ENCODE measurements around the gene LILRB5.
"Not testable (repeated sequence)": the region's sequence is repeated elsewhere in the genome, so short reads cannot be mapped to it uniquely, and the experiment has no call there.

DNA sequence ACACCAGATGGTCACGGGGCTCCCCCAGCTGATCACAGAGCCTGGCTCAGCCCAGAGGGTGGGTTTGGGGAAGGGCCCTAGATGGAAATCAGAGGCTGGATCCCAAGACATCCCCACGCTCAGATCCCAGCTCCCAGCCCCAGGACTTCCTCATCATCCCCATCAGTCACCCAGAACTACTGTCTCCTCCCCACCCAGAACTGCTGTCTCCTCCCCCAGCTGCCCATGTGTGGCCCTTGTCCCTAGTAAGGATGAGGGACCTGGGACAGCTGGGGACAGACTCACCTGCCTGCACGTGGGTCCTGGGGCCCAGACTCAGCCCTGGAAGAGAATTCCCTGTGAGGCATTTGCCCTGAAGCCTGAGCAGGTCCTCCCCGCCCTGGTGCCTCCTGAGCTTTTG, 14.8 kb downstream of the LILRB5 start:
- not testable (repeated sequence) for TF ChIP-seq POLR2A, EP300 (IDR thresholded peaks at IDR 0.05)
- TF ChIP-seq, protein P1, sequence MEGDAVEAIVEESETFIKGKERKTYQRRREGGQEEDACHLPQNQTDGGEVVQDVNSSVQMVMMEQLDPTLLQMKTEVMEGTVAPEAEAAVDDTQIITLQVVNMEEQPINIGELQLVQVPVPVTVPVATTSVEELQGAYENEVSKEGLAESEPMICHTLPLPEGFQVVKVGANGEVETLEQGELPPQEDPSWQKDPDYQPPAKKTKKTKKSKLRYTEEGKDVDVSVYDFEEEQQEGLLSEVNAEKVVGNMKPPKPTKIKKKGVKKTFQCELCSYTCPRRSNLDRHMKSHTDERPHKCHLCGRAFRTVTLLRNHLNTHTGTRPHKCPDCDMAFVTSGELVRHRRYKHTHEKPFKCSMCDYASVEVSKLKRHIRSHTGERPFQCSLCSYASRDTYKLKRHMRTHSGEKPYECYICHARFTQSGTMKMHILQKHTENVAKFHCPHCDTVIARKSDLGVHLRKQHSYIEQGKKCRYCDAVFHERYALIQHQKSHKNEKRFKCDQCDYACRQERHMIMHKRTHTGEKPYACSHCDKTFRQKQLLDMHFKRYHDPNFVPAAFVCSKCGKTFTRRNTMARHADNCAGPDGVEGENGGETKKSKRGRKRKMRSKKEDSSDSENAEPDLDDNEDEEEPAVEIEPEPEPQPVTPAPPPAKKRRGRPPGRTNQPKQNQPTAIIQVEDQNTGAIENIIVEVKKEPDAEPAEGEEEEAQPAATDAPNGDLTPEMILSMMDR (IDR thresholded peaks at IDR 0.05), result not testable (repeated sequence)
